CD4-positive, alpha-beta T cell treated with Interleukin-4 for 4 hours (primary cell): Measurements from ENCODE around the gene ZNF304.

Experiments used
- DNase-seq: peaks from one replicate; pipeline ENCODE4 v3.0.0-alpha.2; 2020

The ZNF304 gene

GRCh38 chr19:57350877-57351805 lies at the start of gene ZNF304:
TSS of gene ZNF304 (plus strand) at chr19:57351271. CDS start at chr19:57351665, 394 bp downstream.
- DNase-seq = peak; percentile 84

- no peak for DNase-seq
Measured at GRCh38 chr19:57302020-57302465, 49.0 kb upstream of the ZNF304 start.

GRCh38 chr19:57302727-57303401 lies 48.2 kb upstream of the ZNF304 start:
- DNase-seq = no peak

GRCh38 chr19:57305056-57305455 lies 46.0 kb upstream of the ZNF304 start:
- DNase-seq = no peak

- no peak for DNase-seq
Measured at GRCh38 chr19:57308514-57308913, 42.6 kb upstream of the ZNF304 start.

- DNase-seq = no peak
Measured at GRCh38 chr19:57310792-57311191, 40.3 kb upstream of the ZNF304 start.

GRCh38 chr19:57314146-57314545 lies 36.9 kb upstream of the ZNF304 start:
- no peak for DNase-seq

- no peak for DNase-seq
Measured at GRCh38 chr19:57317503-57317902, 33.6 kb upstream of the ZNF304 start.

GRCh38 chr19:57319869-57320179 lies 31.2 kb upstream of the ZNF304 start:
- no peak for DNase-seq

GRCh38 chr19:57320180-57321084 lies 30.6 kb upstream of the ZNF304 start, which contains the start of gene ZNF543:
TSS of gene ZNF543 (plus strand) at chr19:57320472. CDS start at chr19:57320854, 382 bp downstream.
- DNase-seq = peak; percentile 93

GRCh38 chr19:57321116-57321515 lies 30.0 kb upstream of the ZNF304 start:
- no peak for DNase-seq

GRCh38 chr19:57321751-57322150 lies 29.3 kb upstream of the ZNF304 start:
- no peak for DNase-seq

- DNase-seq = no peak
Measured at GRCh38 chr19:57324992-57325391, 26.1 kb upstream of the ZNF304 start.

- DNase-seq = no peak
Measured at GRCh38 chr19:57327993-57328392, 23.1 kb upstream of the ZNF304 start.

GRCh38 chr19:57334191-57334590 lies 16.9 kb upstream of the ZNF304 start:
- no peak for DNase-seq

- no peak for DNase-seq
Measured at GRCh38 chr19:57338877-57339276, 12.2 kb upstream of the ZNF304 start.

GRCh38 chr19:57342582-57342981 lies 8.5 kb upstream of the ZNF304 start:
- DNase-seq = no peak

- no peak for DNase-seq
Measured at GRCh38 chr19:57348136-57348535, 2.9 kb upstream of the ZNF304 start.

GRCh38 chr19:57351867-57352266 lies 796 bp downstream of the ZNF304 start:
- DNase-seq = no peak

- no peak for DNase-seq
Measured at GRCh38 chr19:57355916-57356315, 4.8 kb downstream of the ZNF304 start.

GRCh38 chr19:57357406-57357805 lies 6.3 kb downstream of the ZNF304 start:
- DNase-seq = no peak

- DNase-seq = no peak
Measured at GRCh38 chr19:57359300-57359699, 8.2 kb downstream of the ZNF304 start.

GRCh38 chr19:57362419-57362818 lies 11.3 kb downstream of the ZNF304 start:
- no peak for DNase-seq
